SU-DHL-6 (cell line): ENCODE results near the gene RFX4.

Experiments used
- H2AFZ ChIP-seq: fragments of 200-600 bp; sonication (generic); 2 replicates; pipeline ENCODE4 v1.6.1; 2014; ENCODE audit warnings: low read depth, mild to moderate bottlenecking, moderate library complexity, mixed read lengths, antibody characterized with exemption, low read length; ENCODE audit not compliant: severe bottlenecking
- H3F3A ChIP-seq: fragments of 200-600 bp; shearing (Covaris generic); 2 replicates; pipeline ENCODE4 v1.6.0; 2016; ENCODE audit warnings: antibody characterized with exemption, mild to moderate bottlenecking; ENCODE audit not compliant: insufficient read depth
- H3K27ac ChIP-seq: fragments of 200-600 bp; sonication (generic); 2 replicates; pipeline ENCODE4 v1.5.1; 2016; ENCODE audit warnings: low read depth, mild to moderate bottlenecking, low read length, moderate library complexity, mixed read lengths
- H3K27me3 ChIP-seq: fragments of 200-600 bp; sonication (generic), shearing (Covaris generic); 2 replicates; pipeline ENCODE4 v1.6.0; 2014; ENCODE audit warnings: mild to moderate bottlenecking, low read length
- H3K36me3 ChIP-seq: fragments of 200-600 bp; sonication (generic); 2 replicates; pipeline ENCODE4 v1.6.1; 2014; ENCODE audit warnings: mild to moderate bottlenecking, low read length, mixed read lengths
- H3K4me2 ChIP-seq: fragments of 300-600, 200-600 bp; shearing (Covaris generic), sonication (generic); 2 replicates; pipeline ENCODE4 v1.6.0; 2014; ENCODE audit warnings: low read length, low read depth, mild to moderate bottlenecking; ENCODE audit not compliant: poor library complexity, severe bottlenecking
- H3K4me3 ChIP-seq: fragments of 200-600 bp; sonication (generic); 2 replicates; pipeline ENCODE4 v1.5.1; 2014; ENCODE audit warnings: antibody characterized with exemption, low read length, mild to moderate bottlenecking, mixed read lengths; ENCODE audit not compliant: insufficient read depth, poor library complexity, severe bottlenecking
- H3K79me2 ChIP-seq: fragments of 200-600 bp; sonication (generic); 2 replicates; pipeline ENCODE4 v1.6.1; 2014; ENCODE audit warnings: mild to moderate bottlenecking, low read length, moderate library complexity; ENCODE audit not compliant: insufficient read depth
- H3K9ac ChIP-seq: fragments of 200-600 bp; sonication (generic); 2 replicates; pipeline ENCODE4 v1.7.0; 2014; ENCODE audit warnings: mild to moderate bottlenecking, low read length
- H3K9me2 ChIP-seq: fragments of 200-600 bp; sonication (generic); replicated peaks from 2 replicates; pipeline ENCODE4 v1.6.1; 2014; ENCODE audit warnings: low read length; ENCODE audit not compliant: insufficient read depth
- H3K9me3 ChIP-seq: fragments of 200-600 bp; sonication (generic); 2 replicates; pipeline ENCODE4 v1.6.1; 2014; ENCODE audit warnings: low read length, mixed read lengths; ENCODE audit not compliant: insufficient read depth
- H4K20me1 ChIP-seq: fragments of 200-600 bp; sonication (generic); 2 replicates; pipeline ENCODE4 v1.6.1; 2014; ENCODE audit warnings: low read depth, mild to moderate bottlenecking, antibody characterized with exemption, low read length, moderate library complexity, mixed read lengths
- EZH2phosphoT487 ChIP-seq: fragments of 200-600 bp; sonication (generic), shearing (Covaris generic); conservative IDR thresholded peaks from 2 replicates; pipeline ENCODE4 v1.6.1; 2018; ENCODE audit warnings: mild to moderate bottlenecking, antibody characterized with exemption, low read length, moderate library complexity, mixed read lengths
- TF ChIP-seq, protein P1 (sequence below): fragments of 200-600 bp; sonication (generic); IDR thresholded peaks from one replicate; pipeline ENCODE4 v1.5.1; 2017; ENCODE audit warnings: antibody characterized with exemption, mild to moderate bottlenecking, low read length, moderate library complexity; ENCODE audit not compliant: insufficient read depth, poor library complexity, severe bottlenecking

RFX4 gene

DNA sequence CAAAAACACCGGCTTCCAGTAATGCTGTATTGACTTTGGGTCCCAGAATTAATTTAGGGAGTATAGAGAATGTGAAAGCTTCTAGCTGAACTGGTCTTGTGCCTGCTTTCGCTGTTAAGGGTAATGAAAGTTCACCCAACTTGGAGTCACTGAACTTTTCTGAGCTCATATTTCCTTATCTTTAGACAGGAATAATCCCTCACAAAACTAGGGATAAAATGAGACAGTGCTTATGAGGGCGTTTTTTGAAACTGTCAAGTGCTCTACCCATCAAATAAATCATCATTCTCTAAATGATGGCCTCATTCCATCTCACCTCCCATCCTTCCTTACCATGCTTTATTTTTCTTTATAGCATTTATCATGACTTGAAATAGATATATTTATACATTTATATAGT lies 74.7 kb downstream of the RFX4 start:
- Histone ChIP-seq H3K79me2 (no peaks in the 10 kb centered on the region), H4K20me1 (no peaks in the 10 kb centered on the region), H3K36me3 (no peaks in the 10 kb centered on the region), H3K4me3 (no peak overlapping the region), H3K9ac (no peak overlapping the region), H3K9me3 (no peaks in the 10 kb centered on the region), H3K9me2 (no peaks in the 10 kb centered on the region), H3K27me3 (no peaks in the 10 kb centered on the region), H2AFZ (no peak overlapping the region), H3F3A (no peaks in the 10 kb centered on the region), H3K4me2 (no peak overlapping the region), H3K27ac (no peak overlapping the region)
- TF ChIP-seq EZH2phosphoT487: no peak
- TF ChIP-seq, protein P1, sequence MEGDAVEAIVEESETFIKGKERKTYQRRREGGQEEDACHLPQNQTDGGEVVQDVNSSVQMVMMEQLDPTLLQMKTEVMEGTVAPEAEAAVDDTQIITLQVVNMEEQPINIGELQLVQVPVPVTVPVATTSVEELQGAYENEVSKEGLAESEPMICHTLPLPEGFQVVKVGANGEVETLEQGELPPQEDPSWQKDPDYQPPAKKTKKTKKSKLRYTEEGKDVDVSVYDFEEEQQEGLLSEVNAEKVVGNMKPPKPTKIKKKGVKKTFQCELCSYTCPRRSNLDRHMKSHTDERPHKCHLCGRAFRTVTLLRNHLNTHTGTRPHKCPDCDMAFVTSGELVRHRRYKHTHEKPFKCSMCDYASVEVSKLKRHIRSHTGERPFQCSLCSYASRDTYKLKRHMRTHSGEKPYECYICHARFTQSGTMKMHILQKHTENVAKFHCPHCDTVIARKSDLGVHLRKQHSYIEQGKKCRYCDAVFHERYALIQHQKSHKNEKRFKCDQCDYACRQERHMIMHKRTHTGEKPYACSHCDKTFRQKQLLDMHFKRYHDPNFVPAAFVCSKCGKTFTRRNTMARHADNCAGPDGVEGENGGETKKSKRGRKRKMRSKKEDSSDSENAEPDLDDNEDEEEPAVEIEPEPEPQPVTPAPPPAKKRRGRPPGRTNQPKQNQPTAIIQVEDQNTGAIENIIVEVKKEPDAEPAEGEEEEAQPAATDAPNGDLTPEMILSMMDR: no peak

DNA sequence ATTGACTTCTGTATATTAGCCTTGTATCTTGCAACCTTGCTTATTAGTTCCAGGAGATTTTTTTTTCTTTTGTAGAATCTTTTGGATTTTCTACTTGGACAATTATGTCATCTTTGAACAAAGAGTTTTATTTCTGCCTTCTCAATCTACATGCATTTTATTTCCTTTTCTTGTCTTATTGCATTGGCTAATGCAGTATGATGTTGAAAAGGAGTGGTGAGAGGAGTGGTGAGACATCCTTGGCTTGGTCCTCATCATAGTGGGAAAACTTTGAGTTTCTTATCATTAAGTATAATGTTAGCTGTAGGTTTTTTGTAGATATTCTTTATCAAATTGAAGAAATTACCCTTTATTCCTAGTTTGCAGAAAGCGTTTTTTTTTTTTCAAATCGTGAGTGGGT lies 80.6 kb downstream of the RFX4 start:
- H3K9me2 ChIP-seq: no peaks in the 10 kb centered on the region
- no peaks in the 10 kb centered on the region for H3K27me3 ChIP-seq
- no peaks in the 10 kb centered on the region for H3K36me3 ChIP-seq
- no peak overlapping the region for H3K9ac ChIP-seq
- no peak overlapping the region for H3K4me2 ChIP-seq
- no peaks in the 10 kb centered on the region for H3K79me2 ChIP-seq
- H3K27ac ChIP-seq: no peak overlapping the region
- TF ChIP-seq, protein P1: no peak
- TF ChIP-seq EZH2phosphoT487: no peak
- no peak overlapping the region for H2AFZ ChIP-seq
- H4K20me1 ChIP-seq: no peaks in the 10 kb centered on the region
- H3K9me3 ChIP-seq: peaks cover 13% of the 10 kb centered on the region; the same call in 1 of the 2 replicates
- no peaks in the 10 kb centered on the region for H3F3A ChIP-seq
- H3K4me3 ChIP-seq: no peak overlapping the region

DNA sequence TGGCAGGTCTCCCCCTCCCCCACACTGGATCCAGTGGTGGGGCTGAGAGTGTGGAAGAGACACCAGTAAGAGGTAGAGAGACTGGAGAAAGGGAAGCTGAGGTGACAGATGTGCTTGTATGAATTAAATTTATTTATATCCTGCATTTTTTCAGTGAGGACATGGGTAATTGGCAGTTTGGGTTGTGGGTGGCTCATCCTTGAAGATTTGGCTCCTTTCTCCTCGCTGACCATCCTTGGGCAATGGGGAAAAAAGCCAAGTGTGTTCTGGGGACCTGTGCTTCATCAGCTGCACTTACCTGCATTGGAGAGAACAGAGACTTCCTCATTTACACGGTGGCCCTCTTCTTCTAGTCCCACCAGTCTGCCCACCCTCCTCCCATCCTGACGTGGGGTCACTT lies 86.4 kb downstream of the RFX4 start:
- no peaks in the 10 kb centered on the region for H3K36me3 ChIP-seq
- H3K27ac ChIP-seq: no peak overlapping the region
- H3K9me3 ChIP-seq: 0 out of 2 replicates have a peak, but pooled peaks cover 4% of the 10 kb centered on the region
- no peak overlapping the region for H3K4me3 ChIP-seq
- no peaks in the 10 kb centered on the region for H3K79me2 ChIP-seq
- no peaks in the 10 kb centered on the region for H4K20me1 ChIP-seq
- no peak overlapping the region for H3K9ac ChIP-seq
- H3K4me2 ChIP-seq: no peak overlapping the region
- TF ChIP-seq, protein P1: no peak
- no peak for TF ChIP-seq EZH2phosphoT487
- no peaks in the 10 kb centered on the region for H3K9me2 ChIP-seq
- H3F3A ChIP-seq: no peaks in the 10 kb centered on the region
- H2AFZ ChIP-seq: no peak overlapping the region
- H3K27me3 ChIP-seq: no peaks in the 10 kb centered on the region

DNA sequence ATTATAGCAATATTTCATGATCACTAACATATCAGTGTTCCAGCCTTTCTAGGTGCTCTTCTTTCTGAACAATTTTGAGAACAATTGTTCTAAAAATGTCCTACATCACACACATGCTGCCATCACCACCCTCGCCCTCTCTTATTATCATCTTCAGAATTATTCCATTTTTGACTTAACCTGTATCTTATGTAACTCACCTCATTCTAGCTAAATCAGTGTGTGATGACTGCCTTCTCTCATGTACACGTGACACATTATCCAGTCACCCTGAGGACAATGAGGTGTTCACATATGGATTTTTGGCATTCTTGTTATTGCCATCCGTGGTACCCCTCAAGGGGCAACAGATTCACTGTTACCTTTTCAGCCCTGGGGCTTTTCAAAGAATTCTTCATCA lies 87.3 kb downstream of the RFX4 start:
- H2AFZ ChIP-seq: no peak overlapping the region
- H3K27me3 ChIP-seq: no peaks in the 10 kb centered on the region
- H3K4me3 ChIP-seq: no peak overlapping the region
- H3K4me2 ChIP-seq: no peak overlapping the region
- TF ChIP-seq EZH2phosphoT487: no peak
- TF ChIP-seq, protein P1: no peak
- no peaks in the 10 kb centered on the region for H3K79me2 ChIP-seq
- no peak overlapping the region for H3K9ac ChIP-seq
- H3K36me3 ChIP-seq: no peaks in the 10 kb centered on the region
- H4K20me1 ChIP-seq: no peaks in the 10 kb centered on the region
- H3K27ac ChIP-seq: no peak overlapping the region
- H3K9me3 ChIP-seq: no peaks in the 10 kb centered on the region
- H3K9me2 ChIP-seq: no peaks in the 10 kb centered on the region
- H3F3A ChIP-seq: no peaks in the 10 kb centered on the region
